GM12878 (cell line): ENCODE data around the gene CIAO2B. TPM values are rescaled to one million over a fixed set of nuclear protein-coding genes. Genes with fewer than 3 reads are reported as not detected.

Experiments used
- ATAC-seq: fragments of 200-7000 bp; cut with Tn5 transposase; 3 replicates; pipeline ENCODE4 v1.9.1; 2020; ENCODE audit warnings: mild to moderate bottlenecking, moderate library complexity
- BruUV-seq: library from RNA; stranded (reverse); fragments of 400-500 nt; replicated peaks from 2 replicates; lab custom pipeline; 2021; lab: Mats Ljungman, UMichigan
- CTCF ChIA-PET: fragments of 300-600 bp; sonication (Branson Sonifier 250); formaldehyde crosslinking; extraction: SDS; loops from one replicate; lab custom pipeline; 2021; ENCODE audit warnings: inconsistent platforms; lab: Yijun Ruan, JAX
- POLR2A ChIA-PET: fragments of 350-600 bp; formaldehyde crosslinking; extraction: SDS; loops from one replicate; lab custom pipeline; 2021; ENCODE audit warnings: inconsistent platforms; lab: Charles Lee
- RAD21 ChIA-PET: fragments of 300-600 bp; sonication (Branson Sonifier 250); formaldehyde crosslinking; loops from one replicate; lab custom pipeline; 2023; ENCODE audit warnings: antibody characterized with exemption; ENCODE audit not compliant: unreplicated experiment; lab: Charles Lee
- SMC1A ChIA-PET: fragments of 300-600 bp; sonication (Branson Sonifier 250); formaldehyde crosslinking; loops from one replicate; lab custom pipeline; 2023; ENCODE audit not compliant: unreplicated experiment, uncharacterized antibody; lab: Charles Lee
- DNase-seq: peaks from one replicate; pipeline ENCODE4 v3.0.0-alpha.2; 2011; ENCODE audit warnings: low read depth, low spot score
- FAIRE-seq: peaks from 3 replicates; lab custom pipeline; 2011; peaks lifted over from hg19 to GRCh38; lab: Jason Lieb, UNC
- H2AFZ ChIP-seq: 2 replicates; pipeline ENCODE4 v1.6.0; 2011; ENCODE audit warnings: low read depth, low read length, control low read depth; ENCODE audit not compliant: control insufficient read depth
- H3K27ac ChIP-seq: 2 replicates; pipeline ENCODE4 v1.5.1; 2011; ENCODE audit warnings: control low read depth; ENCODE audit not compliant: control insufficient read depth, insufficient read depth
- H3K27me3 ChIP-seq, 2 experiments: replicated peaks in 1 of 2; 2 replicates each; pipeline versions ENCODE4 v1.6.0 to v1.6.1; 2011; ENCODE audit warnings: low read length in 1 of 2; ENCODE audit not compliant: control insufficient read depth in 2 of 2, insufficient read depth in 2 of 2
- H3K36me3 ChIP-seq, 2 experiments: 2 replicates each; pipeline ENCODE4 v1.5.1; 2011; ENCODE audit warnings: low read length in 1 of 2; ENCODE audit not compliant: control insufficient read depth in 2 of 2, insufficient read depth in 2 of 2
- H3K4me1 ChIP-seq: 2 replicates; pipeline ENCODE4 v1.6.1; 2011; ENCODE audit warnings: mild to moderate bottlenecking, low read length, moderate library complexity, mixed read lengths; ENCODE audit not compliant: control insufficient read depth, insufficient read depth
- H3K4me2 ChIP-seq: 2 replicates; pipeline ENCODE4 v1.6.0; 2011; ENCODE audit warnings: control low read depth; ENCODE audit not compliant: control insufficient read depth, insufficient read depth
- H3K4me3 ChIP-seq: fragments of 200-600 bp; sonication (generic); 2 replicates; pipeline ENCODE4 v1.5.1; 2016
- H3K79me2 ChIP-seq: 2 replicates; pipeline ENCODE4 v1.6.0; 2011; ENCODE audit warnings: low read length; ENCODE audit not compliant: control insufficient read depth, insufficient read depth
- H3K9ac ChIP-seq: 2 replicates; pipeline ENCODE4 v1.8.0; 2011; ENCODE audit warnings: low read length, control low read depth, mixed read lengths; ENCODE audit not compliant: control insufficient read depth, insufficient read depth
- H3K9me3 ChIP-seq: replicated peaks from 3 replicates; pipeline ENCODE4 v1.5.1; 2011; ENCODE audit warnings: mild to moderate bottlenecking, low read length; ENCODE audit not compliant: control insufficient read depth, insufficient read depth
- H4K20me1 ChIP-seq: 2 replicates; pipeline ENCODE4 v1.6.0; 2011; ENCODE audit not compliant: control insufficient read depth, insufficient read depth
- GATAD2B ChIP-seq: fragments of 450-650 bp; conservative IDR thresholded peaks from 2 replicates; pipeline ENCODE4 v1.6.1; 2017; ENCODE audit warnings: low read depth, mild to moderate bottlenecking, moderate library complexity
- IRF3 ChIP-seq: fragments of 450-650 bp; IDR thresholded peaks from 2 replicates; pipeline ENCODE4 v1.6.1; 2014; ENCODE audit warnings: mild to moderate bottlenecking
- NRF1 ChIP-seq: conservative IDR thresholded peaks from 2 replicates; pipeline ENCODE4 v1.6.1; 2011; ENCODE audit warnings: mild to moderate bottlenecking, low read depth, low read length, improper control_type of control experiment
- RUNX3 ChIP-seq: IDR thresholded peaks from 2 replicates; pipeline ENCODE4 v1.6.1; 2012; ENCODE audit warnings: low read length, inconsistent platforms
- SREBF2 ChIP-seq: IDR thresholded peaks from 2 replicates; pipeline ENCODE4 v1.6.1; 2012; ENCODE audit warnings: mild to moderate bottlenecking, low read length
- SRF ChIP-seq, 2 experiments: IDR thresholded peaks; 2 replicates each; pipeline ENCODE4 v1.6.1; 2011; ENCODE audit warnings: low read depth in 2 of 2, low read length in 2 of 2, mild to moderate bottlenecking in 1 of 2, moderate library complexity in 1 of 2
- ZNF622 ChIP-seq: fragments of 450-650 bp; IDR thresholded peaks from 2 replicates; pipeline ENCODE4 v1.6.1; 2017; ENCODE audit warnings: mild to moderate bottlenecking, inconsistent platforms
- WGBS: methylation state at CpG from one replicate; pipeline ENCODE4 v1.1.6; 2016; ENCODE audit warnings: low lambda C conversion rate; ENCODE audit not compliant: insufficient replicate concordance, insufficient coverage; ENCODE audit errors: missing lambda C conversion rate; 5-methylcytosine and 5-hydroxymethylcytosine counted together
- in situ Hi-C: fragments of 300-500 bp; cut with MboI; formaldehyde crosslinking; loops from 9 replicates; pipeline ENCODE4 v1.14.3; 2018; ENCODE audit warnings: mixed read lengths
- intact Hi-C: fragments of 100-400 bp; cut with micrococcal nuclease; formaldehyde crosslinking; loops from one replicate; pipeline ENCODE4 v1.14.2; 2022; ENCODE audit not compliant: unreplicated experiment
- polyA plus RNA-seq, 11 experiments: library from polyadenylated mRNA; depleted of rRNA in 4 of 11; unstranded in 6 of 11; stranded (reverse) in 5 of 11; fragments of >200 nt; fragmentation: Nextera tagmentation in 4 of 11; fragmentation: Illumina TruSeq in 1 of 11; extraction: Ambion mirVana in 4 of 11; extraction: Trizol in 1 of 11; gene quantifications; 1 replicate in 1 of 11; 2 replicates in 10 of 11; pipeline versions ENCODE4 v1.2.1 to v1.2.3, GENCODE V29; 2011 to 2016; ENCODE audit warnings: inconsistent platforms in 2 of 11, missing spikeins in 2 of 11, low read depth in 1 of 11
- total RNA-seq, 4 experiments: library from RNA; depleted of rRNA in 3 of 4; stranded (reverse); fragments of >200 nt in 3 of 4; fragmentation: Illumina TruSeq in 1 of 4; extraction: Trizol in 1 of 4; gene quantifications; 2 replicates each; pipeline versions ENCODE4 v1.2.1 to v1.2.3, GENCODE V29; 2013 to 2021

The CIAO2B gene
- total and polyA plus RNA-seq, 10 of the 15 experiments (the other 5 are each of a cell fraction or from before 2014, with no cell fraction given) = 76.4 to 241 (median 138) TPM

DNA sequence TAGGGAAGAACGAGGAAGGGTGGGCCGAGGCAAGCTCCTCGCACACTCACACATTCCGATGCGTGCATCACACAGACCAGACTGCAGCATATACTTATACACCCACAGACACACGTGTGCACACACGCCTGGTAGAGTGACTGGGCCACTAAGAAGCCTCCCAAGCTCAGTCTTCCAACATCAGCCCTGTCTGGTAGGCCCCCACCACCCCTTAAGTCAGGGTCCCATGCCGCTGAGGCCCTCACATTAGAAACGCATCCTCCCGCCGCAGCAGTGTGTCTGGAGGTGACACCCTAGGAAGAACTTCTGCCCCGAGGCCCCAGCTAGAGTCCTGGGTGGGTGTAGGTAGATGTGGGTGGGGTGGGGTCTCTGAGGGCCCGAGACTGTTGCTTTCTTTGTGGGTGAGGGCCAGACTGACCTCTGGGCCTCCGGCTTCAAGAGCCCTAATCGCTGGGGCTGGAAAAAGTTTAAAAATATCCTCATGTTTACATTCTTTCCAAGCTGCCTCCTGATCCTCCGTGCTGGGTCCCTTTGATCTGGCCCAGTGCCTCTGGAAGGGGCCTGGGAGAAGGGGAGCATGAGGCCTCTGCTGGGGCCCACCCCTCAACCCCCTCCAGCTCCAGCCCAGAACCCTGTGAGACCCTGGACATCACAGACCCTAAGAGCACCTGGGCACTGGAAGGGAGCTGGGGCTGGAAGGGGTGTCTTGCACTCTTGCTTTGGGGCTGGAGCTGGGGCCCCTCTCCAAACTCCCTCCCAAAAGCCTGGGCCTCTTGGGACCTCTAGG, 29.2 kb downstream of the CIAO2B start:
- no TSS peak for BruUV-seq
- ATAC-seq = no peak
- H3K27me3 ChIP-seq = no peaks in the 10 kb centered on the region; a peak in 1 of 4 replicates
- no peak for TF ChIP-seq RUNX3
- no peak for TF ChIP-seq SREBF2
- TF ChIP-seq GATAD2B = no peak
- TF ChIP-seq IRF3 = no peak
- TF ChIP-seq SRF (IDR thresholded peaks at IDR 0.05; ENCODE audit: low read depth in 2 of 2, low read length in 2 of 2) = no peak
- no peak for TF ChIP-seq NRF1
- TF ChIP-seq ZNF622 = no peak
- no peak overlapping the region for H3K4me3 ChIP-seq
- SMC1A ChIA-PET = interaction anchor here (1.1 kb wide), 1 partner anchor 7 kb away, joined by 3 read pairs; no protein-coding TSS in a partner anchor
- no peaks in the 10 kb centered on the region for H3K36me3 ChIP-seq
- RAD21 ChIA-PET = no interaction called here
- in situ Hi-C loops (no loop called here), intact Hi-C loops (no loop called here)
- no peak for FAIRE-seq
- DNase-seq = no peak
- WGBS = 39% methylated on average over 16 of the region's 16 CpGs
- CTCF ChIA-PET = interaction anchor here (1.7 kb wide), 1 partner anchor 10 kb away, joined by 3 read pairs; no protein-coding TSS in a partner anchor
- no peaks in the 10 kb centered on the region for H4K20me1 ChIP-seq
- peaks cover 4% of the 10 kb centered on the region; the same call in 1 of the 2 replicates for H3K4me1 ChIP-seq
- H3K79me2 ChIP-seq = no peaks in the 10 kb centered on the region
- H3K4me2 ChIP-seq = no peak overlapping the region
- POLR2A ChIA-PET = no interaction called here
- H3K9ac ChIP-seq = no peak overlapping the region
- H3K9me3 ChIP-seq = no peaks in the 10 kb centered on the region
- no peak overlapping the region for H2AFZ ChIP-seq
- no peak overlapping the region for H3K27ac ChIP-seq
